ENCODE measurements around the gene TBCC.
A peak's percentile ranks its signal among the peaks of the same experiment; 100 is the strongest.
"Not testable (repeated sequence)": the region's sequence is repeated elsewhere in the genome, so short reads cannot be mapped to it uniquely, and the experiment has no call there.

Gene TBCC, protein sequence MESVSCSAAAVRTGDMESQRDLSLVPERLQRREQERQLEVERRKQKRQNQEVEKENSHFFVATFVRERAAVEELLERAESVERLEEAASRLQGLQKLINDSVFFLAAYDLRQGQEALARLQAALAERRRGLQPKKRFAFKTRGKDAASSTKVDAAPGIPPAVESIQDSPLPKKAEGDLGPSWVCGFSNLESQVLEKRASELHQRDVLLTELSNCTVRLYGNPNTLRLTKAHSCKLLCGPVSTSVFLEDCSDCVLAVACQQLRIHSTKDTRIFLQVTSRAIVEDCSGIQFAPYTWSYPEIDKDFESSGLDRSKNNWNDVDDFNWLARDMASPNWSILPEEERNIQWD

DNA sequence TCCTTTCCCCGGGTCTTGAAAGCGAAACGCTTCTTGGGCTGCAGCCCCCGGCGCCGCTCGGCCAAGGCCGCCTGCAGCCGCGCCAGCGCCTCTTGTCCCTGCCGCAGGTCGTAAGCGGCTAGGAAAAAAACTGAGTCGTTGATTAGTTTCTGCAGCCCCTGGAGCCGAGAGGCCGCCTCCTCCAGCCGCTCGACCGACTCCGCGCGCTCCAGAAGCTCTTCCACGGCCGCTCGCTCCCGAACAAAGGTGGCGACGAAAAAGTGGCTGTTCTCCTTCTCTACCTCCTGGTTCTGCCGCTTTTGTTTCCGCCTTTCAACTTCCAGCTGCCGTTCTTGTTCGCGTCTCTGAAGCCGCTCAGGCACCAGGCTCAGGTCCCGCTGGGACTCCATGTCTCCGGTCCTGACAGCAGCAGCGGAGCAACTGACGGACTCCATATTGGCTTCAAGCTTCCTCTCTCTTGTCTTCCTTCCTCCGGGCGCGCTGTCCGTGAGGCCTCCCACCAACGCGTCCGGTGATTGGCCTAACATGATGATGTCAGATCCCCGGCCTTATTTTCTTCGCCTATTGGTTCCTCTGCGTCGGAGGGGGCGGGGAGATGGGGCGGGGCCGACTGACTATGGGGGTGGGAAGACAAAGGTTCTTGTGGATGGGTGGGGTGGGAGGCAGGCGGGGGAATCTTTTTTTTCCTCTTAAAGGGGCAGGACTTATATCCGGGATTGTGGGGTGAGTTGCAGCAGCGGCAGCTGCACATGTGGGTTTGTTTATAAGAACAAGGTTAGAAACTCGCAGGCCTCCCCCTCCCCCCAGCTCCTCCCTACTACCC lies at the start of gene TBCC:
Gene TBCC (minus strand): TSS at position 464 of the 823 bp plus-strand sequence. CDS start 30 bp downstream, at position 434.
- peak; percentile 93 for DNase-seq

DNA sequence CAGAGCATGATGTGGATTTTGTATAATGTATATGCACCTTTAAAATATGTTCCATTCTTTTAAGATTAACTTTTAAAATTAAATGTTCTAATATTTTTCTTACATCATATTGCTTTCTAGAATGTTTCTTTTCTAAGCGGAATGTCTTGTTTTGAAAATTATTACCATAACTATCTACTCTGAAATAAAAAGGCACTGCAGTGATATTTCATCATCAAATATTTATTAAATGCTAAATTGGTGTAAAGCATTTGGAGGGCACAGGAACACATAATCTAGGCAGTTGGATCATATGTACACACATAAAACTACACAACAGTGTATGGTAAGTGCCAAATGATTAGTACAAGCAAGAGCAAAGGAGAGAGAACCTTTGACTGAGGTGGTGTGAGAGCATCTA lies 49.7 kb upstream of the TBCC start:
- no peak for DNase-seq

DNA sequence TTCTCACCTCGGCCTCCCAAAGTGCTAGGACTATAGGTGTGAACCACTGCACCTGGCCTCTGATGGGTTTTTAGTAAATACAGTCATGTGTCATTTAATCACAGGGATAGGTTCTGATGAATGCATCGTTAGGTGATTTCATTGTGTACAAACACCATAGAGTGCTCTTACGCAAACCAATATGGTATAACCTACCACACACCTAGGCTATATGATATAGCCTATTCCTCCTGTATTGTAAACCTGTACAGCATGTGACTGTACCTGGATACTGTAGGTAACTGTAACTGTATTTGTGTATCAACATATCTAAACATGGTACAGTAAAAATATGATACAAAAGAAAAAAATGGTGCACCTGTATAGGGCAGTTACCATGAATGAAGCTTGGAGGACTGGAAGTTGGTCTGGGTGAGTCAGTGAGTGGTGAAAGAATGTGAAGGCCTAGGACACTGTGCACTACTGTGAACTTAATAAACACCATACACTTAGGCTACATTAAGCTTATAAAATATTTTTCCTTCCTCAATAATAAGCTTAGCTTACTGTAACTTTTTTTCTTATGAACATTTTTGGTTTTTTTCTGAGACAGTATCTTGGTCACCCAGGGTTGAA lies 45.9 kb upstream of the TBCC start:
- DNase-seq, result no peak

DNA sequence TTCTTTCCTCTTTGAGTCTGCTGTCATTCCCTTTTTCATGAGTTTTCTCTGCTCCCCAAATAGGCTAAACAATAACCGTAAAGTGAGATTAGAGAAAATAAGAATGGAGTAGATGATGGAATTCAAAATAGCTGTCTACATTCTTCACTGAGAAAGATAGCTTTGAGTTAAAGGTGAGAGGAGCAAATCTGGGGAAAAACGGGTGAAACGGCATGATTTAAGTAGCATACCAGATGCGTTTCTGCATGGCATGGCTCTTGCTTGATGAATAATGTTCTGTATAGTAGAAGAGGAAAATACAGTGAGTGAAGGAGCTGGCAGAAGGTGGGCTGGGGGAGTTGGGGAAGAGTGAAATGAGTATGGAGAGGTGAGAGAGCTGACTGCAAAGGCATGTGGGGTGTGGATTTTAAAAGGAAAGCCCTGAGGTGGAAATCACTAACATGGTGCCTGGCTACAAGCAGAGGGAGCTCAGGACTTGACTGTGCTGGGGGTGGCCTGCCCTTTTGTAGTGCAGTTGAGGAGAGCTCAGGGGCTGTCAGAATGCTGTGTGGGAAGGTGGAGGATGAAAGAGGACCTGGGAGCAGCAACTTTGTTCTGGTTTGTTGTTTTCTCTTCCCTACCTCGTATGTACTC lies 44.8 kb upstream of the TBCC start:
- no peak for DNase-seq

DNA sequence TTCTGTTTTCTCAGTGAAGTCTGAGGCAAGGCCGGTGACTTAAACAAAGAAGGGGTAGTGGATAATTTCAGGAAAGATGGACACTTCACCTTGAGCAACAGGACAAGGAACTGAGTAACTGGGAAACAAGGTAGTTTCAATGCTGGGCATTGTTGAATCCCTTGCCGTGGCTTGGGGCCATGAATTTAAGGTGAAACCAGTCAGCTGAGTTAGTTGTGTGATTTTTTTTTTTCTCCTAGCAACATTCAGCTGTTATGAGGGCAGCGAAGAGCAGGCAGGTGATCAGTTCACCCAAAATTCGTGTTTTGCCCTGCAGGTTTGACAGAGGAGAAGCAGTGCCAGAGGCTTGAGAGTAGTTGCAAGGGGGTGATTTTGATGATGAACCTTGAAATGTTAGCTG lies 42.8 kb upstream of the TBCC start:
- DNase-seq, result no peak

DNA sequence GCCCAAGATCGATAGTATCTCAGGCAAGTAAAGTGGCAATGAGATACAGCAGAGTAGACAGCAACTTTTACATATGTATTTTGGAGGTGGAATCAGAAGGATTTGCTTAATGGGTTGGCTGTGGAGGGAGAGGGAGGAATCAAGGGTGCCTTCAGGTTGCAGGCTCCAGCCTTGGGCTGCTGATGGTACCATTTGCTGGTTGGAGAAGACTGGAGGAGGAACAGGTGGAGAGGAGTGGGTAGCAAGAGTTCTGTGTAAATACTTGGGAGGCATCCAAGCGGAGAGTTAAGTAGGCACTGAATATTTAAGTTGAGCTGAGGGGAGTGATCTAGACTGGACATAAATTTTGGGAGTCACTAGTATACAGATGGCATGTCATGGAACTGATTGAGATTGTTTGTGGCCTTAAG lies 41.2 kb upstream of the TBCC start:
- DNase-seq, result no peak

DNA sequence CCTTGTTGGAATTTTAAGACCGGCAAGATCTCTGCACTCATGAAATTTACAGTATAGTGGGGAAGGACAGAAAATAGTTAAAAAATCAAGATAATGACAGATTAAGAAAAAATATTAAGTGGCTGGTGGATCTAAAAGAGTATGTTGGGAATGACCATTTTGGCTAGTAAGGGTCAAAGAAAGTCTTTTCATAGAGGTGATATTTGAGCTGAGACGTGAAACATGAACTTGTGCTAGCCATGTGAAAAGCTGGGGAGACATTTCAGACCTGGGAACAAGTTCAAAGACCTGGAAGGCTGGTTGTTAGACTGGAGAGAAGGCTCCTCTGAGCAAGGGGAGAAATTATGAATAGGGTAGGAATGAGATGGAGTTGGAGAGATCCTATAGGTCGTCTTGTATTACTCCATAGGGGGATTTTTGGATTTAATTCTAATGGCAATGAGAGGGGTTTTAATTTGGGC lies 40.7 kb upstream of the TBCC start:
- no peak for DNase-seq

DNA sequence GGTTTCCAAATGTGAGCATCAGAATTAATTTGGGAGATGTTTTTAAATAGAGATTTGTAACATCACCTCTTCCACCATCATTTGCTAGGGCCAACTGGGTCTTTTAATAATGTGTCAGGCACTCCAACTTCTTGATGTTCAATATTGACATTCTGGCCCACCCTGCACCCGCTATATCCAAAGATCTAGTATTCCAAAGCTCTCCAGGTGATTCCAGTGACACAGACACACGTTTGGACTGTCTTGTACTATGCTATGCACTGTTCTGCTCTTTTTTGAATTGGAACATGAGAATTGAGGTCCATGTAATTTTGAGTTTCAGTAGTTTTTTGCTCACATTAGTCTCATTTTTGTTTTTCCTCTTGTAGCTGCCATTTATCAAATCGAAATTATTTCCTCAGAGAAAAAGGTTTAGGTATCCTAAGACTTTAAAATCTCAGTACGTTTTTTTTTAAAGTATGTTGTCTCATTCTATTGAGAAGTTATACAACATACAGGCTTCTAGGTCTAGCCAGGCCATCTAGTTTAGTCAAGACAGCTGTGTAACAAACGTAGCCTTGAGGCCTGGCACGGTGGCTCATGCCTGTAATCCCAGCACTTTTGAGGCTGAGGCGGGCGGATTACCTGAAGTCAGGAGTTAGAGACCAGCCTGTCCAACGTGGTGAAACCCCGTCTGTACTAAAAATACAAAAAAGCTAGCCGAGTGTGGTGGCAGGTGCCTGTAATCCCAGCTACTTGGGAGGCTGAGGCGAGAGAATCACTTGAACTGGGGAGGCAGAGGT lies 39.0 kb upstream of the TBCC start:
- DNase-seq, result no peak

DNA sequence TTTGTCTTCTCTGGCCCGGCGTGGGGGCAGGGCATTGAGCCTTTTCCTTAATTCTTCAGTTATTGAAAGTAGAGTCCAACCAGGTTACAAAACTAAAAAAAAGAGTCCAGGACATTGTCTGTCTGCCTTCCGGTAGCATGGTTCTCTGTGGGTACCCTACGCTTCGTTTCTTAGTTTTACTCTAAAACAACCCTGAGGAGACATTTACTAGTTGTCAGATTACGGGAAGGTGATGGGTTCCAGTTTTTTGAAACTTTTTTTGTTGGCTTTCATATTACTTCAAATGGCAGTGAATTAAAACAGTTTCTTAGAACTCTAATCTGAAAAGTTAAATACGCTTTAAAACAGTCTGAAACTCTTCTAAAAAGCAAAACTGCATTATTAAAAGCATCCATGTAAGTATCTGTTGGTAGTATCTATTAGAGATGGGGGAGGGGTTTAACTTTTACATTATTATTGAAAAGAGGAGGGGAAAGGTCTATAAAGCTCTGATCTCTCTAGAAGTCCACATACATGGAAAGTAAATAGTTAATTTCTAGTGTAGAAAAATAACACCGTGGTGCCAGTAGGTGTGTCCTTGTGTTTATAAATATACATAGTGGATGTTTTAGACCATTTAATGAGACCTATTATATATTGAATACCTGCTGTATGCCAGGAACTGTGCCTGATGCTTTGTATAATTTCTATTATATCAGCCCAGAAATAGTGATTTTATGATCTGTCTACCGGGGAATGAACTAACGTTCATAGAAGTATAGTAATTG lies 38.2 kb upstream of the TBCC start:
- DNase-seq, result no peak

DNA sequence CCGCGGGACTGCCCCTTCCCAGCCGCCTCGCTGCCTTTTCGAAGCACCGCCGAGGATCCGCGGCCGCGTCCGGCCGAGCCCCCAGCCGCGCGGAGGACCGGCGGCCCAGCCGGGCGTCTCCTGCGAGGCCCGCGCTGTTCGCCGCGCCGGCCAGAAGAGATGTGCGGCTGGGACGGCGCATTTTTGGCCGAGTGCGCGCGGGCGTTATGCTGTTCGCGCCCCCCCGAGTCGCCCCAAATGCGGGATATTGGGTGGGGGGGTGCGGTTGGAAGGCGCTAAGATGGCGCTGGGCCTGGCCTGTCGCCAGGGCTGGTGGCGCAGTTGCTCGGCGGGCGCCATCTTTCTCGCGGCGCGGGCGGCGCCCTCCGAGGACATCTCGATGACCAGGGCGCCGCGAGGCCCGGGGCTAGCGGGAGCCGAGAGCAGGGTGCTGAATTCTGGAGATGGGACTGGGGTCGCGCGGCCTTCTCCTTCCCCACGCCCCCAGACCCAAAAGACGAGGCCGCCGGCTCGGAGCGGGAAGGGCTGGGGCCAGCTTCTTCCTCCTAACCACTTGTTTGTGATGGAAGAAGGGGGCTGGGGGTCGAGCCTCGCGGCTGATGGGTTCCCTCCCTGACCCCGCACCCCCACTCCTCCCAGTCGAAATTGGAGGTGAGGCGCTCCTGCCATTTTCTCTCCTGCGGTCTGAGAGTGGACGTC lies 37.4 kb upstream of the TBCC start:
- peak; percentile 94 for DNase-seq

DNA sequence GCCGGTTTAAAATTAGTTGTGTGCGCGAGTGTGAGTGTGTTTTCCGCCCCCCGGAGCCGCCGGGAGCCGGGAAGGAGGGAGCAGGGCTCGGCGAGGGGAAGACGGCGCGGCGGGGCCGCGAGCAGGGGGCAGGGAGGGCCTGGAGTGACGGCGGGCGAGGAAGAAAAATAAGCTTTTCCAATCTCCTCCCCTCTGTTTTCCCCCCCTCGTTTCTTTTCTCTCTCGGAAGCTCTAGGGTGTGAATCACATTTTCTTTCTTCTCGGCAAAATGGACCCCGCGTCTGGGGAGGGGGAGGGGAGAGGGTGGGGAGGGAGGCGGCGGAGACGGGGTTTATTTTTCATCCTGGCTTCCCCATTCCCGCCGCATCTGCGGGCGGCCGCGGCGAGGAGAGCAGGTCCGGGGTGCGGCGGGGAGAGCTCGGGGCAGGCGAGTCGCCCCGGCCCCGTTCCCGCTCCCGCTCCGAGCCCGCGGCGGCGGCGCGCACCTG lies 36.8 kb upstream of the TBCC start:
- peak; percentile 81 for DNase-seq

DNA sequence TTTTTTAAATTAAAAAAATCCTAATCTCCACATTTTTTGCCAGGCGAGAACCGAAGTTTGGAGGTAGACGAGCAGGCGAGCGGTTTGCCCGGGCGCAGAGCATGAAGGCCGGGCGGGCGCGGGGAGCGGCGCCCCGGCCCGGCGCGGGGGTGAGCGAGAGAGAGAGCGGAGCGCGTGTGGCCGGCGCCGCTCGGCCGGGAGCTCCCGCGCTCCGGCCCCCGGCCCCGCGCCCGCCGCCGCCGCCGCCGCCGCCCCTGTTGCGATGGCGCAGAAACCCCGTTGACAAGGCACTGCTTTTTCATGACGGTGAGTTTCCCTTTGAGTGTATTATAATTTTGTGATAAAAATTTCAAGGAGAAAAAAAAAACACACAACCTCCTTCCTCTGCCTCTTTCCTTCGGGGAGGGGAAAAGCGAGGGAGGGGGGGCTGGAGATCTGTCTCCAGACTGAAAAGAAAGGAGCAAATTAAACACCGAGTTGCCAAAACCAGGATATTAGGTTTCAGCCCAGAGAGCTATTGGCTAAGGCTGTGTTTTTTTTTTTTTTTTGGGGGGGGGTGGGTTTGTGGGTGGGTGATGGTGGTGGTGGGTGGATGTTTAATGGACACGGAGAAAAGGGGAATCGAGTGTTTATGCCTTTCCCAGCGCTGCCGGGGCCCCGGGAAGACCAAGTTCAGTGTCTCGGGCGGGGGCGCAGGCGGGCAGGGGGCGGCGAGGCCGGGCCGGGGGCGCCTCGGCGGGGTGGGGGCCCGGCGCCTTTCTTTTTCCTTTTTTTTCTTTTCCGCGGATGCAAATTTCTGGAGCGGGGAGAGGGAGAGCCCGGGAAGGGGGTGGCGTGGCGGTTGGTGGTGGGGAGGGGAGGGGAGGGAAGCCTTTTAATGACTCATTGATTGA lies 36.1 kb upstream of the TBCC start, which contains the start of gene BICRAL:
Gene BICRAL (plus strand): TSS at position 257 of the 893 bp plus-strand sequence. CDS start 39,971 bp downstream, outside the sequence.
- peak; percentile 89 for DNase-seq

DNA sequence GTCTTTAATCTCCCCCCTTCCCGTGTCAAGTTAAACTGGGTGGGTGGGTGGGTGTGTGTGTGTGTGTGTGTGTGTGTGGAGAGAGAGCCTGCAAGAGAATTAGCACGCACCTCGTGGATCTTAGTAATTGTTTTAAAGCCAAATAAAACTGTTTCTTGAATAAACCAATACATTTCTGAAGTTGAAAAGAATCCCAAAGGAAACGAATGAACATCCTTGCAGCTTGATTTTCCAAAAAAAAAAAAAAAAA lies 35.6 kb upstream of the TBCC start:
- no peak for DNase-seq

DNA sequence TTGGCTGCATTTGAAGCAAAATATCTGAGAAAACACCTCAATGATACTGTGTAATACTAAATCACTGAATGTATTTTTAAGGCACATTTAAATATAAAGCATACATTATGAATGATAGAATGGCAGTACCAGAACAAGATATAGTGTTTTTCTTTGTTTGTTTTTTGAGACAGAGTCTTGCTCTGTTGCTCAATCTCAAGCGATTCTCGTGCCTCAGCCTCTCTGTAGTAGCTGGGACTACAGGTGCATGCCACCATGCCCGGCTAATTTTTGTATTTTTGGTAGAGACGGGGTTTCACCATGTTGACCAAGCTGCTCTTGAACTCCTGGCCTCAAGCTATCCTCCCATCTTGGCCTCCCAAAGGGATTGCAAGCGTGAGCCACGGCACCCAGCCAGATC lies 33.6 kb upstream of the TBCC start:
- no peak for DNase-seq

DNA sequence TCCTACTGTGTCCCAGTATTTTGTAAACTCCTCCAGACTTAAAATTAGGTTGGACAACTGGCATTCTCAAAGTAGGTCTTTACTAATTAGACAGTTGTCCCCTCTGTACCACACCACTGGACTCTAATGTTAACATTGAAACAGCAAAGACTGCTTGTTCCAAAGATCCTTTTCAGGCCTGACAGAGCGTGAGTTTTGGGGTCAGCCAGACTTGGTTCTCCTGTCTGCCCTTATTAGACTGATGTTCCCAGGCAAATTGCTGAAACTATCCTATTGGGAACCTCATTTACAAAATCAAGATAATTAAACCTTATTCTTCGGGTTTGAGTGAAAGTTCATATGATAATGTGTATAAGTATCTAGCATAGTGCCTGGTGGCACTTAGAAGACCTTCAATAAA lies 32.2 kb upstream of the TBCC start:
- peak; percentile 72 for DNase-seq

DNA sequence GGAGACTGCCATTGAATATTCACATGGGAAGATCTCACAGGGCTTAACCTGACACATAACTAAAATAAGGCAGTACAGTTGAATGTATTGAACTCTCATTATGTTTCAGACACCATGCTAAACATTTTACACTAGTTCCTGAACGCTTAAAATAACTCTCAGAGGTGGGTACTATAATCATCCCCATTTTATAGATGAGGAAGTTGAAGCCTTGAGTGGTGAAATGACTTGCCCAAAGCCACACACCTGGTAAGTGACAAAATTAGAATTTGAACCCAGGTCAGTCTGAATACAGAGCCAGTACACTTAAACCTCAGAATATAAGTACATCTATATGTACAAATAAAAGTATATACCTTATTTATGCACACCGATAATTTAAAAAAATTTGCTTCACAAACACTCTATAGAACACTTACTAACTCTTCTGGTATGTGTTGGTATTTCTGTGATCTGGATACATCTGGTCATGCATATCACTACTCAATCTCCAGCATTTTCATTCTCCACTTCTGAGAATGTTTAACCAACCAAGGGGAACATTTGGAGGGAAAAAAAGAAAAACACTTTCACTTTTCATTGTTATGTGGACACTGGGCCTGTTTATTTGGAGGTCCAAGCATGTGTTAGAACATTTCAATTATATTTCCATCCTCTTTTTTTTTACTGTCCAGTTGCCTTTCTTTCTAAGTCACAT lies 31.4 kb upstream of the TBCC start:
- no peak for DNase-seq

DNA sequence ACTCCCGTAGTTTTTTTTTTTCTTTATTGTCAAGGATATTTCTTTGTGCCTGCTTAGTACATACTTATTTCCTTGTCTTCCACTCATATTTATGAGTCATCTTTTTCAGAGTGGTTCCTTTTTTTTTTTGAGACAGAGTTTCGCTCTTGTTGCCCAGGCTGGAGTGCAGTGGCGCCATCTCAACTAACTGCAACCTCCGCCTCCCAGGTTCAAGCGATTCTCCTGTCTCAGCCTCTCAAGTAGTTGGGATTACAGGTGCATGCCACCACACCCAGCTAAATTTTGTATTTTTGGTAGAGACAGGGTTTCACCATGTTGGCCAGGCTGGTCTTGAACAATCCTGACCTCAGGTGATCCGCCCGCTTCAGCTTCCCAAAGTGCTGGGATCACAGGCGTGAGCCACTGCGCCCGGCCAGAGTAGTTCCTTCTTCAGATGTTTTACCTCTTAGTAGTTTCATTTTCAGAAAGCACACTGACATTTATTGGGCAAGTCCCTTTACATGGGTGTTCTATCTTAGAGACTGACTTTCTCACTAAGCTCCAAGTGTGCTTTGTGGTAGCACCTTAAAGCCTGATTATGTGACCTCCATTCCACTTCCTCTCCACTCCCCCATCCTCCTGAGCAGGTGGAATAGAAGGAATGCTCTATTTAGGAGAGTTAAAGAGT lies 29.1 kb upstream of the TBCC start:
- not testable (repeated sequence) for DNase-seq

DNA sequence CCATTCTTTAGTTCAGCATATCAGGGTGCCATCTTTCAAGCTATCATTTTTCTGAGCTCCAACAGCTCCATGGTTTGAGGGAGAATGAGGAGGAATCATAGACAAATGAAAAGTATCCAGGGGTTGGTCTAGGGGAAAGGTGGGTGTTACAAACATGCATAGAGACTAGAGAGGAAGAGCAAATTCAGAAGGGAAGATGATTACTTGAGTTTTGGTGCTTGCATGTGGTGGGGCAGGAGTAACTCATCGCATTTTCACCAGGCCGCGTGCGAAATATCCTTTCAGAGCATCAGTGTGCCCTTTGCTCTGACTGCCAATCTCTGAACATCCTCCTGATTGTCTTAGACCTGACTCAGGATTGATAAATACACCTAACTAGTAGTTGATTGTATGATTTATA lies 28.3 kb upstream of the TBCC start:
- DNase-seq, result no peak

DNA sequence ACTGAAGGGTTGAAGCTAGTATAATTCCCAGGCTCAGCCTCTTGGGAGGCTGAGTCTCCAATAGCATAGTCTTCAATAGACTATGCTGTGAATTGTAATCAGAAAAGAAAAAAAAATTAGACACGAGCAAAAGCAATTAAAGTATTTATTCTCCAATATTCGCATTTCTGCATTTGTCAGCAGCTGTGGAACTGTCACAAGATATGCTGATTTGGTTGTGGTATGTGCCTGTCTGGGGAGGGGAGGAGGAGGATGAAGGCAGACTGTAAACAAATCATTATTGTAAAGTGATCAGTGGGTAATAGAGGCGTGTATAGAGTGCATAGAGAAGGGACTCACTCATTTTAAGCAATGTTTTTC lies 25.8 kb upstream of the TBCC start:
- DNase-seq, result no peak
